SKM-1 (cell line): Measurements from ENCODE around the gene UCMA.
"Not testable (repeated sequence)": the region's sequence is repeated elsewhere in the genome, so short reads cannot be mapped to it uniquely, and the experiment has no call there.

Source experiments
- DNase-seq: peaks from one replicate; lab custom pipeline; 2025; ENCODE audit not compliant: unreplicated experiment; lab: John Stamatoyannopoulos, UW

Gene UCMA

GRCh38 chr10:13234172-13234571 is at the start of gene UCMA:
Gene UCMA, minus strand, starts transcription at chr10:13234374. Its CDS starts 116 bp downstream, at chr10:13234258.
- DNase-seq, result no peak

- DNase-seq, result not testable (repeated sequence)
Measured at GRCh38 chr10:13282348-13282747, 48.2 kb upstream of the UCMA start.

GRCh38 chr10:13276749-13277365 is 42.7 kb upstream of the UCMA start:
- DNase-seq, result no peak

GRCh38 chr10:13276146-13276545 is 42.0 kb upstream of the UCMA start:
- DNase-seq, result not testable (repeated sequence)

- DNase-seq, result no peak
Measured at GRCh38 chr10:13272164-13272571, 38.0 kb upstream of the UCMA start.

- no peak for DNase-seq
Measured at GRCh38 chr10:13271552-13272163, 37.5 kb upstream of the UCMA start.

GRCh38 chr10:13270877-13271551 is 36.8 kb upstream of the UCMA start:
- no peak for DNase-seq

GRCh38 chr10:13268841-13269240 is 34.7 kb upstream of the UCMA start:
- no peak for DNase-seq

GRCh38 chr10:13268310-13268709 is 34.1 kb upstream of the UCMA start:
- no peak for DNase-seq

GRCh38 chr10:13263591-13263990 is 29.4 kb upstream of the UCMA start:
- DNase-seq, result no peak

- no peak for DNase-seq
Measured at GRCh38 chr10:13262433-13262832, 28.3 kb upstream of the UCMA start.

- DNase-seq, result no peak
Measured at GRCh38 chr10:13257621-13258140, 23.5 kb upstream of the UCMA start.

GRCh38 chr10:13256627-13257026 is 22.5 kb upstream of the UCMA start:
- DNase-seq, result no peak

- no peak for DNase-seq
Measured at GRCh38 chr10:13253726-13254125, 19.6 kb upstream of the UCMA start.

GRCh38 chr10:13247784-13248183 is 13.6 kb upstream of the UCMA start:
- no peak for DNase-seq

- no peak for DNase-seq
Measured at GRCh38 chr10:13247246-13247645, 13.1 kb upstream of the UCMA start.

GRCh38 chr10:13242260-13242659 is 8.1 kb upstream of the UCMA start:
- not testable (repeated sequence) for DNase-seq

GRCh38 chr10:13241613-13242012 is 7.4 kb upstream of the UCMA start:
- no peak for DNase-seq

- no peak for DNase-seq
Measured at GRCh38 chr10:13239923-13240322, 5.7 kb upstream of the UCMA start.

- DNase-seq, result no peak
Measured at GRCh38 chr10:13238271-13239077, 4.3 kb upstream of the UCMA start.

- DNase-seq, result no peak
Measured at GRCh38 chr10:13236638-13237037, 2.5 kb upstream of the UCMA start.
